Endothelial cell (in vitro differentiated cells): Measurements from ENCODE around the gene FAM3B. TPM values are rescaled to one million over a fixed set of nuclear protein-coding genes. Genes with fewer than 3 reads are reported as not detected.

Experiments
- DNase-seq: peaks from one replicate; pipeline ENCODE4 v3.0.0; 2021; ENCODE audit warnings: low spot score
- H3K27ac Mint-ChIP-seq: one replicate; pipeline ENCODE4 v1.8.0; 2021; ENCODE audit warnings: mixed read lengths, inconsistent platforms; ENCODE audit not compliant: unreplicated experiment
- H3K27me3 Mint-ChIP-seq: one replicate; pipeline ENCODE4 v1.8.0; 2021; ENCODE audit warnings: mild to moderate bottlenecking, moderate library complexity, mixed read lengths, inconsistent platforms; ENCODE audit not compliant: unreplicated experiment
- H3K36me3 Mint-ChIP-seq: one replicate; pipeline ENCODE4 v1.8.0; 2021; ENCODE audit warnings: mild to moderate bottlenecking, low read depth, mixed read lengths, inconsistent platforms; ENCODE audit not compliant: unreplicated experiment
- H3K4me1 Mint-ChIP-seq: one replicate; pipeline ENCODE4 v1.8.0; 2021; ENCODE audit warnings: mild to moderate bottlenecking, mixed read lengths, inconsistent platforms; ENCODE audit not compliant: unreplicated experiment
- H3K4me3 Mint-ChIP-seq: one replicate; pipeline ENCODE4 v1.8.0; 2021; ENCODE audit warnings: mild to moderate bottlenecking, mixed read lengths, inconsistent platforms; ENCODE audit not compliant: unreplicated experiment
- H3K9me3 Mint-ChIP-seq: one replicate; pipeline ENCODE4 v1.8.0; 2021; ENCODE audit warnings: mixed read lengths, inconsistent platforms; ENCODE audit not compliant: unreplicated experiment
- total RNA-seq: library from RNA; stranded (reverse); fragmentation: NEBNext Ultra II Directional; extraction: Animal tissue kit (Norgen Biotek cat#: 25700); gene quantifications from one replicate; pipeline ENCODE4 v1.2.1, GENCODE V29; 2021; ENCODE audit not compliant: unreplicated experiment
- TF ChIP-seq, protein P1 (sequence below): fragments of 200-600 bp; sonication (generic); IDR thresholded peaks from one replicate; pipeline ENCODE4 v1.5.0; 2021; ENCODE audit warnings: antibody characterized with exemption; ENCODE audit not compliant: unreplicated experiment

The FAM3B gene
- total RNA-seq, 1 donor from 2014 or later = 0.33 TPM

DNA sequence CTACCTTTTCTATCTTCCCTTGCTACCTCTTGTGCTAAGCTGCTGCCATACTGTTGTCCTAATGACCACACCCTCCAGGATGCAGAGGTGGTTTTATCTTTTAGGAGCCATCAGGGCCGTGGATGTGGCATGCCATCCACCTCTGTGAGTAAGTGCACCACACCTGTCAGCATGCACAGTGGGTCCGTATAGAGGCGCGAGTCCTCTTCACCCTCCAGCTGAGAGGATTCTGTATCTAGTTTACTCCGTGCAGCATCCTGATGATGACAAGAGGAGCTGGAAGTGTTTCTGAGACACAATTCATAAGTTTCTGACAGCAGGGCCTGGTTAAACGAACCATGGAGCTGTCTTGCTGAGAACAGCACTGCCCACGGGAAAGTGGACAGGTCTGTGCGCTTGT, 11.2 kb downstream of the FAM3B start:
- TF ChIP-seq, protein P1, sequence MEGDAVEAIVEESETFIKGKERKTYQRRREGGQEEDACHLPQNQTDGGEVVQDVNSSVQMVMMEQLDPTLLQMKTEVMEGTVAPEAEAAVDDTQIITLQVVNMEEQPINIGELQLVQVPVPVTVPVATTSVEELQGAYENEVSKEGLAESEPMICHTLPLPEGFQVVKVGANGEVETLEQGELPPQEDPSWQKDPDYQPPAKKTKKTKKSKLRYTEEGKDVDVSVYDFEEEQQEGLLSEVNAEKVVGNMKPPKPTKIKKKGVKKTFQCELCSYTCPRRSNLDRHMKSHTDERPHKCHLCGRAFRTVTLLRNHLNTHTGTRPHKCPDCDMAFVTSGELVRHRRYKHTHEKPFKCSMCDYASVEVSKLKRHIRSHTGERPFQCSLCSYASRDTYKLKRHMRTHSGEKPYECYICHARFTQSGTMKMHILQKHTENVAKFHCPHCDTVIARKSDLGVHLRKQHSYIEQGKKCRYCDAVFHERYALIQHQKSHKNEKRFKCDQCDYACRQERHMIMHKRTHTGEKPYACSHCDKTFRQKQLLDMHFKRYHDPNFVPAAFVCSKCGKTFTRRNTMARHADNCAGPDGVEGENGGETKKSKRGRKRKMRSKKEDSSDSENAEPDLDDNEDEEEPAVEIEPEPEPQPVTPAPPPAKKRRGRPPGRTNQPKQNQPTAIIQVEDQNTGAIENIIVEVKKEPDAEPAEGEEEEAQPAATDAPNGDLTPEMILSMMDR = no peak
- H3K27me3 Mint-ChIP-seq = peaks cover 1% of the 10 kb centered on the region
- H3K27ac Mint-ChIP-seq = no peak overlapping the region
- no peaks in the 10 kb centered on the region for H3K9me3 Mint-ChIP-seq
- no peak overlapping the region for H3K4me3 Mint-ChIP-seq
- no peak for DNase-seq
- no peaks in the 10 kb centered on the region for H3K36me3 Mint-ChIP-seq
- H3K4me1 Mint-ChIP-seq = no peaks in the 10 kb centered on the region

DNA sequence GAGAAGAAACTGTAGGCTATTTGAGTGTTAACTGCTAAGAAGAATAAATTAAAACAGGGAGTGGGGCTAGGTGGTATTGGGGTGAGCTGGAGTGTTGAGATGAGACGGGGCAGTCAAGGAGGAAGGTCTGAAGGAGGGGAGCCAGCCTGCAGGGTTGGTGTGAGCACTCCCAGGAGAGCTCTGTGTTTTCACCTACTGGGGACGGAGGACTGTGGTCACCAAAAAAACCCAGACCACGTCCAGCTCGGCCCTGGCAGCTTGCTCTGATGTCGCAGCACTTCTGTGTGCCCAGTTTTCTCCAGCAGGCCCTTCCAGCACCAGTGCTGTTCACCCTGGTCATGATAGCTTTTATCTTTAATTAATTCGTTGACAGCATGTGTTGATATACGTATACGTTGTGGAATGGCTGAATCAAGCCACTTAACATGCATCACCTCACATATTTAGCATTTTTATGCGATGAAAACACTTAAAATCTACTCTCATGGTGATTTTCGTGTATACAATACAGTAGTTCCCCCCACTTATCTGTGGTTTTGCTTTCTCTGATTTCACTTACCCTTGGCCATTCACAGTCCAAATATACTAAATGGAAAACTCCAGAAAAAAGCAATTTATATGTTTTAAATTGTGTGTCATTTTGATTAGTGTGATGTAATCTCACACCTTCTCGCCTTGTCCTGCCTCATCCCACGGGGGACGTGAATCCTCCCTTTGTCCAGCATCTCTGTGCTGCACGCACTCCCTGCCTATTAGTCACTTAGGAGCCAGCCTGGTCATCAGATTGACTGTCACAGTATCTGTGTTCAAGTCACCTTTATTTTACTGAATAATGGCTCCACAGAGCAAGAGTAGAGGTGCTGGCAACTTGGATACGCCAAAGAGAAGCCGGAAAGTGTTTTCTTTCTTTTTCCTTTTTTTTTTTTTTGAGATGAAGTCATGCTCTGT, 12.3 kb downstream of the FAM3B start:
- Mint-ChIP-seq H3K27ac (no peak overlapping the region), H3K4me1 (no peaks in the 10 kb centered on the region), H3K27me3 (peaks cover 1% of the 10 kb centered on the region), H3K4me3 (no peak overlapping the region), H3K36me3 (peaks cover 5% of the 10 kb centered on the region), H3K9me3 (peaks cover 6% of the 10 kb centered on the region)
- no peak for DNase-seq
- TF ChIP-seq, protein P1 = no peak

DNA sequence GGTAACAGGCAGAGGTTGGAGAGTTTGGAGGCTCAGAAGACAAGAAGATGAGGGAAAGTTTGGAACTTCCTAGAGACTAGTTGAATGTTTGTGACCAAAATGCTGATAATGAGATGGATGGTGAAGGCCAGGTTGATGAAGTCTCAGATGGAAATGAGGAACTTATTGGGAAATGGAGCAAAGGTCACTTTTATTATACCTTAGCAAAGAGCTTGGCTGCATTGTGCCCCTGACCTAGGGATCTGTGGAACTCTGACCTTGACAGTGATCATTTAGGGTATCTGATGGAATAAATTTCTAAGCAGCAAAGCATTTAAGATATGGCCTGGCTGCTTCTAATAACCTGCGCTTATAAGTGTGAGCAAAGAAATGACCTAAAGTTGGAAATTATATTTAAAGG, 17.2 kb downstream of the FAM3B start:
- no peak for DNase-seq
- Mint-ChIP-seq H3K4me1 (no peaks in the 10 kb centered on the region), H3K36me3 (peaks cover 6% of the 10 kb centered on the region), H3K27ac (no peak overlapping the region), H3K9me3 (peaks cover 6% of the 10 kb centered on the region), H3K27me3 (no peaks in the 10 kb centered on the region), H3K4me3 (no peak overlapping the region)
- TF ChIP-seq, protein P1 = no peak

DNA sequence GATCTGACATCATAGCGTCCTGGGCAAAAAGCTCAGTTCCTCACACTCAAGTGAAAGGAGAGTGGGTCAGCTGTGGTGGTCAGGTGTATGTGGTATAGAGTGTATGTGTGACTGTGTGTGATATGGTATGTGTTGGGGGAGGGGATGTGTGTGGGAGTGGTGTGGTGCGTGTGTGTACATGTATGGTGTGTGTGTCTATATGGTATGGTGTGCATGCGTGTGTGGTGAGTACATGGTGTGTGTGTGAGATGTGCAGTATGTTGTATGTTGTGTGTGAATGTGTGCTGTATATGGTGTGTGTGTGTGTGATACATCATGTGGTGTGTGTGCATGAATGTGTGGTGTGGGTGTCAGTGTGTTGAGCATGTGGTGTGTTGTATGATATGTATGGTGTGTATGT, 20.9 kb downstream of the FAM3B start:
- Mint-ChIP-seq H3K4me3 (no peak overlapping the region), H3K4me1 (no peaks in the 10 kb centered on the region), H3K9me3 (peaks cover 9% of the 10 kb centered on the region), H3K27me3 (no peaks in the 10 kb centered on the region), H3K27ac (no peak overlapping the region), H3K36me3 (peaks cover 6% of the 10 kb centered on the region)
- no peak for DNase-seq
- TF ChIP-seq, protein P1 = no peak

DNA sequence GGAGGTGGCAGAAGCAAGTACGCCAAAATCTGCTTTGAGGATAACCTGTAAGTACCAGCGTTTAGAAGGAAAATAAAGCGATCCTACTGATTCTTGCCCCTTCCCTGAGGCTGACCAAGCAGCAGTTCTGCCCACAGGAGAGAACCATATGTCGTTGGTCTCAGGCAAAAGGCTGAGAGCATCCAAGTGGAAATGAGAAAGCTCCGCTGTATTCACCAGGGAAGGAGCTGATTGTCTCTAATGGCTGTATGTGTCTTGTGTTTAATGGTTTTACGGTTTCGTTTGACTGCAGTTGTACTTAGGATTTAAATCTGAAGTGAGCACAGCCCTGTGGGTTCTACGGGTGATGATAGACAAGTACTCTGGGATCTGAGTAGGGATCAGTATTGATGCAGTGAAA, 21.9 kb downstream of the FAM3B start:
- H3K27me3 Mint-ChIP-seq = no peaks in the 10 kb centered on the region
- H3K9me3 Mint-ChIP-seq = peaks cover 8% of the 10 kb centered on the region
- DNase-seq = no peak
- H3K36me3 Mint-ChIP-seq = peaks cover 6% of the 10 kb centered on the region
- H3K27ac Mint-ChIP-seq = no peak overlapping the region
- H3K4me3 Mint-ChIP-seq = no peak overlapping the region
- TF ChIP-seq, protein P1 = no peak
- H3K4me1 Mint-ChIP-seq = no peaks in the 10 kb centered on the region
